GM19025 (cell line): Measurements from ENCODE around the gene OR5L1.

Experiments
- ATAC-seq: cut with Tn5 transposase; IDR thresholded peaks from one replicate; pipeline ENCODE4 v1.9.1; 2021; ENCODE audit warnings: mild to moderate bottlenecking, low read depth, moderate library complexity; ENCODE audit not compliant: unreplicated experiment

Gene OR5L1

DNA sequence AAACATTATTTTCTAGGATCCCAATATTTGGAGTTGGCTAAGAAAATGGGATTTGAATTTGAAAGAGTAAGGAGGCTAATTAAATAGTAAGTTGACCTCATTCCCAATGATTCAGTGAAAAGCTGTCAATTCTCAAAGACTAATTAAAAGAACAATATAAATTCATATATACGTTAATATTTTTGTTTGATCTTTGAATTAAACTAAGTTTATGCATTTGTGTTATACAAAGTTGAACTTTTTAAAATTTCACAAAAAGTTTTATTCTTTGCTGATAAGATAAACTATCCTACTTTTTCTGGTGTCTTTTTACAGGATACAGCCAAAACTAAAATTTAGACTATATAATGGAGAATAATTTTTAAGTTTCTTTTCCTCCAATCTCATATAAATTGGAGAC is at the start of gene OR5L1:
Gene OR5L1, plus strand, starts transcription at position 301 of the 400 bp plus-strand sequence. CDS start 100 bp downstream, outside the sequence.
- ATAC-seq, result no peak

GRCh38 chr11:55773138-55773537 is 38.0 kb upstream of the OR5L1 start, which contains the start of gene OR5D13:
OR5D13 (plus strand) TSS chr11:55773438; CDS start chr11:55773438, 0 bp downstream.
- no peak for ATAC-seq

DNA sequence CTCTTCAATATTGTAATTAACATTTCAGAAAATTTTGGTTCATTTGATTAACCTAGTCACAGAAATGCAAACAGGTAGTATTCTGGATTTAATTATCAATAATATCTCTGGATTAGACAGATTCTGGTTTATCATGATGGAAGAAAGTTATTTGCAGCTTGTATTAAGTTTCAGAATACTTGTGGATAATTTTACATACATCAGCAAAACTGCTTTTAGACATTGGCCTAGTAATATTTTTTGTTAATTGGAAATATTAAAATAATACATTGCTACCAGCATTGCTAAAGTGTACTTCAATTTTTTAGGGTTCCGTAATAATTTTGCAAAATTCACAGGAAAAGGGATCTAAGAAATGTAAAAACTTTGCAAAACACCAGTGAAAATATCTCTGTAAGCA is 19.6 kb upstream of the OR5L1 start:
- ATAC-seq, result no peak

GRCh38 chr11:55793321-55793720 is 17.8 kb upstream of the OR5L1 start:
- no peak for ATAC-seq

GRCh38 chr11:55795256-55795655 is 15.9 kb upstream of the OR5L1 start, which contains the start of gene OR5D14:
OR5D14 (plus strand) TSS chr11:55795556; CDS start chr11:55795556, 0 bp downstream.
- ATAC-seq, result no peak

DNA sequence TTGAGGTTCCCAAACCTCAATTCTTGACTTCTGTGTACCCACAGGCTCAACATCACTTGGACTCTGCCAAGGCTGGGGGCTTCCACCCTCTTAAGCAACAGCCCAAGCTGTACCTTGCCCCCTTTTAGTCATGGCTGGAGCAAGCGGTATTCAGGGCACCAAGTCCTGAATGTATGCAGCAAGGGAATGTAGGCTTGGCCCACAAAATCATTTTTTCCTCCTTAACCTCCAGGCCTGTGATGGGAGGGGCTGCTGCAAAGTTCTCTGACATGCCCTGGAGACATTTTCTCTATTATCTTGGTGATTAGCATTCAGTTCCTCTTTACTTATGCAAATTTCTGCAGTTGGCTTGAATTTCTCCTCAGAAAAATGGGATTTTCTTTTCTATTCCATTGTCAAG is 4.9 kb upstream of the OR5L1 start:
- no peak for ATAC-seq

- no peak for ATAC-seq
Measured at GRCh38 chr11:55819330-55819729, 8.2 kb downstream of the OR5L1 start, which contains the start of gene OR5D18. OR5D18 (plus strand) TSS chr11:55819630; CDS start chr11:55819630, 0 bp downstream.

- no peak for ATAC-seq
Measured at GRCh38 chr11:55826919-55827318, 15.8 kb downstream of the OR5L1 start, which contains the start of gene OR5L2. OR5L2 (plus strand) TSS chr11:55827219; CDS start chr11:55827219, 0 bp downstream.

DNA sequence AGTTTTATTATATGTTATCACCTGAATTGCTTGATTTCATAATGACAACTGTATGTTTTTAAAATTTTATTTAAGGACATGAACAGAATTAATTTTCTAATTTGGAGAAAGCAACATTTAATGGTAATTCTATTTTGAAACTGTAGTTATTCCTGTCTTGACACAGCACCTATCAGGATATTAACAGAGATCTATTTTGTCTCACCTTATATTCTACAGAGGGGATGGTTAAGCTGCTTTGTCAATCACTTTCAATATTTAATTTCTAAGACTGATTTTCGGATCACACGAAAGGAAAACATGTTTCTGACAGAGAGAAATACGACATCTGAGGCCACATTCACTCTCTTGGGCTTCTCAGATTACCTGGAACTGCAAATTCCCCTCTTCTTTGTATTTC is 27.3 kb downstream of the OR5L1 start, which contains the start of gene OR5D16:
Gene OR5D16, plus strand, starts transcription at position 301 of the 400 bp plus-strand sequence. Its CDS starts 0 bp downstream, at position 301.
- no peak for ATAC-seq

GRCh38 chr11:55847453-55847852 is 36.3 kb downstream of the OR5L1 start:
- no peak for ATAC-seq

DNA sequence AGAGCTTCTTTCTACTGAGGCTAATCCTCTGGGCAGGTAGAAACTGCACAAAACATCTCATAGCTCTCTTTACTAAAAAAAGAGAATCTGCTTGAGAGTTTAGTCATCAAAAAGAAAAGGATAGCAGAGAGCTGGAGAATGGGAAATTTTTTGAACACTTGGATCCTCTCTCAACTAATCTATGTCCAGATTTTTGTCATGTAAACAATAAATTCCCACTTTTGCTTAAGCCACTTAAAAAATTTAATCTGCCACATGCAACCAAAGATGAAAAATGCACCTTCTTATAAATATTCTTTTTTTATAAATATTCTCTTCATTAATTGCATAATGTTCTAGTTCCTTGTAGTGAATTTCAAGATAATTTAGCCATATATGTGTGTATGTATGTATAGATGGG is 37.9 kb downstream of the OR5L1 start:
- ATAC-seq, result no peak

- no peak for ATAC-seq
Measured at GRCh38 chr11:55852141-55852540, 41.0 kb downstream of the OR5L1 start.

GRCh38 chr11:55854704-55855103 is 43.5 kb downstream of the OR5L1 start:
- no peak for ATAC-seq
